Measurements from ENCODE around the gene LCE2D.

Gene LCE2D

GRCh38 chr1:152640351-152640750 is 22.8 kb upstream of the LCE2D start:
- H3K27ac ChIP-seq (ENCODE audit: low read depth, low read length) = no peak overlapping the region
- no peaks in the 10 kb centered on the region for H3F3A ChIP-seq (ENCODE audit: insufficient read depth)
- no peaks in the 10 kb centered on the region for H3K79me2 ChIP-seq (ENCODE audit: insufficient read depth, low read length)
- H2AFZ ChIP-seq (ENCODE audit: low read depth, low read length, severe bottlenecking) = no peak overlapping the region
- H3K27me3 ChIP-seq (ENCODE audit: low read length) = no peaks in the 10 kb centered on the region
- H3K9me3 ChIP-seq (ENCODE audit: insufficient read depth, low read length) = no peaks in the 10 kb centered on the region
- no peak overlapping the region for H3K9ac ChIP-seq (ENCODE audit: low read length)
- H3K9me2 ChIP-seq (replicated peaks; ENCODE audit: insufficient read depth, low read length) = no peaks in the 10 kb centered on the region
- no peaks in the 10 kb centered on the region for H4K20me1 ChIP-seq (ENCODE audit: low read depth, low read length)
- TF ChIP-seq, protein P1, sequence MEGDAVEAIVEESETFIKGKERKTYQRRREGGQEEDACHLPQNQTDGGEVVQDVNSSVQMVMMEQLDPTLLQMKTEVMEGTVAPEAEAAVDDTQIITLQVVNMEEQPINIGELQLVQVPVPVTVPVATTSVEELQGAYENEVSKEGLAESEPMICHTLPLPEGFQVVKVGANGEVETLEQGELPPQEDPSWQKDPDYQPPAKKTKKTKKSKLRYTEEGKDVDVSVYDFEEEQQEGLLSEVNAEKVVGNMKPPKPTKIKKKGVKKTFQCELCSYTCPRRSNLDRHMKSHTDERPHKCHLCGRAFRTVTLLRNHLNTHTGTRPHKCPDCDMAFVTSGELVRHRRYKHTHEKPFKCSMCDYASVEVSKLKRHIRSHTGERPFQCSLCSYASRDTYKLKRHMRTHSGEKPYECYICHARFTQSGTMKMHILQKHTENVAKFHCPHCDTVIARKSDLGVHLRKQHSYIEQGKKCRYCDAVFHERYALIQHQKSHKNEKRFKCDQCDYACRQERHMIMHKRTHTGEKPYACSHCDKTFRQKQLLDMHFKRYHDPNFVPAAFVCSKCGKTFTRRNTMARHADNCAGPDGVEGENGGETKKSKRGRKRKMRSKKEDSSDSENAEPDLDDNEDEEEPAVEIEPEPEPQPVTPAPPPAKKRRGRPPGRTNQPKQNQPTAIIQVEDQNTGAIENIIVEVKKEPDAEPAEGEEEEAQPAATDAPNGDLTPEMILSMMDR (IDR thresholded peaks at IDR 0.05; ENCODE audit: insufficient read depth, low read length, poor library complexity, severe bottlenecking) = no peak
- no peak for TF ChIP-seq EZH2phosphoT487 (conservative IDR thresholded peaks at IDR 0.05; ENCODE audit: low read length)
- no peak overlapping the region for H3K4me3 ChIP-seq (ENCODE audit: insufficient read depth, low read length, poor library complexity, severe bottlenecking)
- H3K4me2 ChIP-seq (ENCODE audit: low read depth, low read length, poor library complexity, severe bottlenecking) = no peak overlapping the region
- H3K36me3 ChIP-seq (ENCODE audit: low read length) = no peaks in the 10 kb centered on the region

DNA sequence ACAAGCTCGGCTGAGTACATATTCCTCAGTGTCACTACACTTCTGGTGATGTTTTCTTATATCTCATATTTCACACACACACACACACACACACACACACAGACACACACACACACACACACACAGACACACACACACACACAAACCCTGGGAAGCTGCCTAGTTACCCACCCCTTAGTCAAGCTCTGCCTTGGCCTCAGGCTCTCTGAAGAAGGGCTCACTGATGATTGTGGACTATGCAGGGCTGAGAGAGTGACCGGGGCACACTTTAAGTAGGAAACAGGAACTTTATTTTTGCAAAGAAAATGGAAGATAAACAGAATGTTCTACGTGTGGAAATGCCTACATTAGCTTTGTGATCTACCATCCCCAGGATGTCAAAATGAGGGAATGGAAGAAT is 19.2 kb upstream of the LCE2D start:
- Histone ChIP-seq H3K9me3 (ENCODE audit: insufficient read depth, low read length) (no peaks in the 10 kb centered on the region), H3F3A (ENCODE audit: insufficient read depth) (no peaks in the 10 kb centered on the region), H3K9ac (ENCODE audit: low read length) (no peak overlapping the region), H3K36me3 (ENCODE audit: low read length) (no peaks in the 10 kb centered on the region), H4K20me1 (ENCODE audit: low read depth, low read length) (no peaks in the 10 kb centered on the region), H3K4me2 (ENCODE audit: low read depth, low read length, poor library complexity, severe bottlenecking) (no peak overlapping the region), H3K27ac (ENCODE audit: low read depth, low read length) (no peak overlapping the region), H3K27me3 (ENCODE audit: low read length) (no peaks in the 10 kb centered on the region; the same call in 1 of the 2 replicates), H2AFZ (ENCODE audit: low read depth, low read length, severe bottlenecking) (no peak overlapping the region), H3K4me3 (ENCODE audit: insufficient read depth, low read length, poor library complexity, severe bottlenecking) (no peak overlapping the region), H3K79me2 (ENCODE audit: insufficient read depth, low read length) (no peaks in the 10 kb centered on the region), H3K9me2 (replicated peaks; ENCODE audit: insufficient read depth, low read length) (no peaks in the 10 kb centered on the region)
- TF ChIP-seq, protein P1 (IDR thresholded peaks at IDR 0.05; ENCODE audit: insufficient read depth, low read length, poor library complexity, severe bottlenecking) = no peak
- TF ChIP-seq EZH2phosphoT487 (conservative IDR thresholded peaks at IDR 0.05; ENCODE audit: low read length) = no peak

DNA sequence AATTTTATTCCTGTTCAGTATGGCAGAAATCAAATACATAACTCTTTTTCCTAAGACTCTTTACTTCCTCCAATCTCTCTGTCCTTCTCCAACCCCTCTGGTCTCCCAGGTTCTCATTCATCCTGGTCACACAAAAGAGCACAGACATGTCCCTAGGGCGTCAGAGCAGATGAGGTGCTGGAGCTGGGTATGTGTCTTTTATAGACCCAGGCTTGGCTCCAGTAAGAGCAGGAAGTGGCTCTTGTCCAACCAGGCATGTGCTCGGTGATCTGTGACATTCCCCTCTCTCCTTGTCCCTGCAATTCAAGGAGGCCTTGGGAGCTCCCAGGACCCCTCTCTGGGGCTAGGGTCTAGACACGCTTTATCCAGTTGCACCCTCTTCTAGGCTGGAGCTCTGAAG is 18.0 kb upstream of the LCE2D start:
- Histone ChIP-seq H3K4me2 (ENCODE audit: low read depth, low read length, poor library complexity, severe bottlenecking) (no peak overlapping the region), H3K4me3 (ENCODE audit: insufficient read depth, low read length, poor library complexity, severe bottlenecking) (no peak overlapping the region), H2AFZ (ENCODE audit: low read depth, low read length, severe bottlenecking) (no peak overlapping the region), H3K9me2 (replicated peaks; ENCODE audit: insufficient read depth, low read length) (no peaks in the 10 kb centered on the region), H3K9me3 (ENCODE audit: insufficient read depth, low read length) (no peaks in the 10 kb centered on the region), H3K9ac (ENCODE audit: low read length) (no peak overlapping the region), H4K20me1 (ENCODE audit: low read depth, low read length) (no peaks in the 10 kb centered on the region), H3K36me3 (ENCODE audit: low read length) (no peaks in the 10 kb centered on the region), H3K27ac (ENCODE audit: low read depth, low read length) (no peak overlapping the region), H3K79me2 (ENCODE audit: insufficient read depth, low read length) (no peaks in the 10 kb centered on the region), H3K27me3 (ENCODE audit: low read length) (no peaks in the 10 kb centered on the region; the same call in 1 of the 2 replicates), H3F3A (ENCODE audit: insufficient read depth) (no peaks in the 10 kb centered on the region)
- TF ChIP-seq, protein P1 (IDR thresholded peaks at IDR 0.05; ENCODE audit: insufficient read depth, low read length, poor library complexity, severe bottlenecking) = no peak
- TF ChIP-seq EZH2phosphoT487 (conservative IDR thresholded peaks at IDR 0.05; ENCODE audit: low read length) = no peak

Data from SU-DHL-6 (cell line).